COLO668 (cell line): ENCODE data around the gene GRID1.
"Not testable (repeated sequence)": the region's sequence is repeated elsewhere in the genome, so short reads cannot be mapped to it uniquely, and the experiment has no call there.

Experiments used
- DNase-seq: peaks from one replicate; lab custom pipeline; 2025; ENCODE audit not compliant: unreplicated experiment; lab: John Stamatoyannopoulos, UW

Gene GRID1

DNA sequence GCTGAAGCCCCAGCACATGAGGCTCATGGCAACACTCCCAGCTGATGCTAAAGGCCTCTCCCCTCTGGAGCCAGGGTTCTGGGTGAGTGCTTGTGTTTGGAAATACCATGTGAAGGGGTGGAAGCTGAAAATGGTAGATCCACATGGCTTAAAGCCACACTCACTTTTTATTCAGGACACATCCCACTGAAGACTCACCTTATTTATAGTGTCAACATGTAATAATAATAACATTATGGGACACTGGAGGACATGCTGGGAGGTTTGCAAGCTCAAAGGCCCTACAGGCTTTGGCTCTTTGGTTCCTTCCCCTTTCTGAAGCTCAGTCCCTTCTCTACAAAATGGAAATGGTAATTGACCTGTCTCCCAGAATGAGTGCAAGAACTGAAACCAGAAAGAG, 318.0 kb downstream of the GRID1 start:
- DNase-seq: no peak

DNA sequence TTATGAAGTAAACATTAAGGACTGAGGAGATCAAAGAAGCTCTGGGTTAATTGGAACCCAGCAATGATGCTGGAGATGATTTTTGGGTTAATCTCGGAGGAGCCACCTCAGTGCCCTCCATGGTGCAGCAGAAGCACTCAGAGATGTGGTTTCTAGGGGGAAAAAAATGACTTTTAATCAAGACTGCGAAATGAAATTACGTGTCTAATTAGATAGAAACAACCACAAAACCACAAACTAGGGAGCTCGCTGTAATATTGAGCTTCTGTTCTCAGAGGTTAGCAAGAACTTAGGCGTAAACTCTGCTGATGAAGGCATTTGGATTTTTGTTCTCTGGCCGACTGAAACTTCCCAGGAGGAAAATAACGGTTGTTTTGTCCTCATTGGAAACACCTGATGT, 319.0 kb downstream of the GRID1 start:
- no peak for DNase-seq

DNA sequence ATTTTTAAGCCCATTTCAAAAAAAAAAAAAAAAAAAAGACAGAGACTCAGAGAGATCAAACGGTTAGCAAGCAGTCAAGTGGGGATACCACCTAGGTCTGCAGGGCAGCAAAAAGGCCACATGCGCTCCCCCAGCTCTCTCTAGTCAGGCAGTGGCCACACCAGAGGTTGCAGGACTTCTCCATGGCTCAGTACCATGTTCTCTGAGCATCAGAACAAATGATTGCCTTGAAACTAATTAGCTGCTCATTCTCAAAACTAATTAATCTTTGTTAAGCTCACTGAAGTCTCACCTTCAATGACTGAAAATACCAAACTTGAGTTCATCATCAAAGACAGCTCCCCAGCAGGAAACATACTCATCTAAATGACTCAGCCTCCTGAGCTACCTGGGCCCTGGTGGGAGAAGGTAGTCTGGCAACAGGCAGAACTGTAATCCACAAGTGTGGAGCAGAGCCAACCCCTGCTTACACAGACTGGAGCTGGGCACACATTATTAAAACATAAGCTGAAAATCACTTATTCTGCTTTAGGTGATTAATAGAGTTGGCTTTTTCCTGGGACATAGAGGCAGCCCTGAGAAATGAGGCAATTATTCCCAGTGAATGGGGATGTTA, 319.6 kb downstream of the GRID1 start:
- DNase-seq: no peak

GRCh38 chr10:86045896-86046295, 320.7 kb downstream of the GRID1 start:
- DNase-seq: no peak

- DNase-seq: no peak
These were observed 322.6 kb downstream of the GRID1 start for GRCh38 chr10:86044029-86044428.

- DNase-seq: no peak
These were observed 323.4 kb downstream of the GRID1 start for GRCh38 chr10:86043236-86043635.

GRCh38 chr10:86042161-86042560, 324.4 kb downstream of the GRID1 start:
- DNase-seq: no peak

DNA sequence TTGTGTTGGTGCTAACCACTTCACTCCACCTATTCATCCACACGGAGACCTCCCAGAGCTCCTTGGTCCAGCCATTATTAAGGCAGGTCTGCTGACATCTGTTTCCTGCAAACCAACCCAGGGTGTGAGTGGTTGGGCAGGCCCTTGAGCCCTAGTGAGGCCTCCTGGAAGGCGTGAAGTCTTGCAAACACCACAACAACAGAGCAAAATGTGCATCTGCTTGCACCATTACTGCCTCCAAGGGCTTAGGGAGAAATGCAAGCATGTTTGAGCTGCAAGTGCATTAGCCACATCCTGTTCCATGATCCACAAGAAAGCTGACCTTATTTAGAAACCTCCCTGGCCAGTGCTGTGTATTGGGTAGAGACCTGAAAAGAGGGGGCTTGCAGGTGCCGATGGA, 325.5 kb downstream of the GRID1 start:
- DNase-seq: no peak

GRCh38 chr10:86038371-86038770, 328.2 kb downstream of the GRID1 start:
- no peak for DNase-seq

- DNase-seq: no peak
These were observed 329.5 kb downstream of the GRID1 start for GRCh38 chr10:86037096-86037495.

DNA sequence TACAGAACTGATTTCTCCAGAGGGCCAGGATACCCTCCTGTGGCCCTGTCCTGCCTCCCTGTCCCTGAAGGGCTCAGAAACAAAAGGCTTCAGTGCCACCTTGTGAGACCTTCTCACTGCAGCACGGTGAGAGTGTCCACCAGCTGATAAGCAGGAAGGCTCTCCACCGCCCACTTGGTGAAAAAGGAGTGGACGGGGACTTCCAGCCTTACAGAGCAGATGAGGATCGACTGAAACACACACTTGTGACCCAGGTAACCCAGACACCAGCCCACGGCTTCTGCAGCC, 330.1 kb downstream of the GRID1 start:
- no peak for DNase-seq

GRCh38 chr10:86035791-86036543, 330.6 kb downstream of the GRID1 start:
- no peak for DNase-seq

- no peak for DNase-seq
These were observed 331.9 kb downstream of the GRID1 start for GRCh38 chr10:86034710-86035109.

- no peak for DNase-seq
These were observed 333.0 kb downstream of the GRID1 start for GRCh38 chr10:86033581-86033980.

GRCh38 chr10:86032087-86032486, 334.5 kb downstream of the GRID1 start:
- DNase-seq: not testable (repeated sequence)

DNA sequence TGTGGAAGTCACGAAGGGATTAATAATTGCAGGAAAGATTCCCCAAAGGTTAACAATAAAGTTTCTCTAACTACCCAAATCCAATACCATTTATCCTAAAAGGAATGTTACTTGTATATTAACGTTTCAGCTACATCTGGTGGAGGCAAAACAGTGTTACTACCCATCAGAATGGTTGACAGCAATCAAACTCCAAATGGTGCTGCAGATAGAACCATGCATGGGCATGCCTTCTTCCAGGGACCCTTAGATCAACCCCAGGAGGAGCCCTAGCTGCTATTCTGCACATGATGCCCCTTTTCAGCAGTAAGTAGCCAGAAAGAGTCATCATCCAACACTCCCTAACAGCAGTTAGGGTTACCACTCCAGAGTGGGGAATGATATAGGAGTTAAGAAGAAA, 336.3 kb downstream of the GRID1 start:
- DNase-seq: no peak

GRCh38 chr10:86027346-86027745, 339.2 kb downstream of the GRID1 start:
- no peak for DNase-seq

DNA sequence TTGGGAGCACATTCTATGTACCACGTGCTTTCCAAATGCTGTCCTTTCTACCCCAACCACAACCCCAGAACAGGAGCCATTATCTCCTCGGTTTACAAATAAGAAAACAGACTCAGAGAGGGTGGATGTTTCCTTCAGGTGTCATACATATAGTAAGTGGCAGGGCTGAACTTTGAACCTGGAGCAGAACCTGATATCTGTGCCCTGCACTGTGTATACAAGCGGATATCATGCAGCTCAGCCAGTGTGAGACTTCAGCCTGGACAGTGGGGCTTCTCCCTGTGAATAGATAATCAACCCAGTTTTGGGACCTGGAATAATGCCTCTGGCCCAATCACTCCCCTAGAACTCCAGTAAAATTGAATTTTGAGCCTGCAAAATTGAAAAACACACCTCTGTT, 341.1 kb downstream of the GRID1 start:
- DNase-seq: no peak

- no peak for DNase-seq
These were observed 342.1 kb downstream of the GRID1 start for GRCh38 chr10:86024281-86025041.

DNA sequence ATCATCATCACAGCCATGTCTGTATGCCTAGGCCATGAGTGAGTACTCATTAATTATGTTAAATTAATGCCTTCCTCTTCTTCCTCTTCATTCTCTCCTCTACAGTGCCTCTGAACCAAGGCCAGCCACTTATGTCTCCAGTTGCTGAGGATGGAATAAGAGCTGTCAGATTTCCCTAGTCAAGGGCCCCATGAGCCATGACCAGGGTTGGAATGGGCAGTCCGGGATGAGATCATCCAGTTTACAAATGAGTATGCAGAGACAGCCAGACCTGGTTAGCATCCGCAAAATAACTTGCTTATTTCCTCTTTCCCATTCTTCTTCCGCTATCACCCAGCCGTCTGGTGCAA, 342.7 kb downstream of the GRID1 start:
- no peak for DNase-seq

GRCh38 chr10:86023336-86023735, 343.3 kb downstream of the GRID1 start:
- DNase-seq: no peak

- no peak for DNase-seq
These were observed 343.7 kb downstream of the GRID1 start for GRCh38 chr10:86022906-86023305.
